GM12892 (cell line): ENCODE measurements around the gene VMP1.
A peak's percentile ranks its signal among the peaks of the same experiment; 100 is the strongest.

ENCODE experiments used
- POLR2A ChIP-seq: IDR thresholded peaks from 2 replicates; pipeline ENCODE4 v1.6.1; 2011; ENCODE audit warnings: low read depth, low read length, control low read depth
- POLR2AphosphoS5 ChIP-seq: IDR thresholded peaks from 2 replicates; pipeline ENCODE4 v1.6.1; 2011; ENCODE audit warnings: low read depth, low read length, control low read depth
- TAF1 ChIP-seq: IDR thresholded peaks from 2 replicates; pipeline ENCODE4 v1.6.1; 2011; ENCODE audit warnings: low read depth, mild to moderate bottlenecking, control low read depth, low read length, borderline replicate concordance

DNA sequence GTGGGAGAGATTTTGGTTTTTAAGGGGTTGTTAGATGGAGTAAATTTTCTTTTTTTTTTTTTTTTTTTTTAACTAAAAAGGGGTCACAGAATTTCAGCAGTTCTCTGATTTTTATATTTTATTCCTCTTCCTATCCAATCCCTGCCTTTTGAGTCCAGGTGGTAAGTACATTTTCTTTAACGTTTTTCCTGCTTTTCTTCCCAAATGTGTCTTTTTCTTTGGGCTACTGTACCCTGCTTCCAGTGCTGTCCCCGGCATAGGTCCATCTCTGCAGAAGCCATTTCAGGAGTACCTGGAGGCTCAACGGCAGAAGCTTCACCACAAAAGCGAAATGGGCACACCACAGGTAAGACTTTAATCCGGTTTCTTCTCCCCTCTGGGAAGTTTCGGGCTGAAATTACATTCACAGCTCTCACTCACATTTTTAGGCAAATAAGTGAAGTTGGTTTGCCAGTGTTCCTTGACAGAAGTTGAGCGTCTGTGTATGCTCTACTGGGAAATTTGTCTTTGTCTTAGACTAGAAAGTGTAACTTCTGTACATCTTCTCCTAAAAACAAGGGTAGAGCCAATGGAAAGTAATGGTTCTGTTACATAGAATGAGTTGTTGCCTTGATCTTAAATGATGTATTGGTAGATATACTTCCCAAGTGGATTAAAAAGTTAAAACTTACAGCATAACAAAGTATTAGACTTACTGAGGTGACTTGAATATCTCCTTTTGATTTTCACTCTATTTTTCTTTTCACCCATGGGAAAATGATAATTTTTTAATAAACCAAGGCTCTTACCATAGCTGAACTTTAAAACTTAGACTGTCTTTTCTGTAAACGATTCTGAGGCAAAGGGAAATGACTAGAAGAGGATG is 130.8 kb downstream of the VMP1 start:
- TF ChIP-seq POLR2A = 0 out of 2 replicates have a peak, but pooled peaks have one; percentile 21
- TF ChIP-seq TAF1 = no peak
- TF ChIP-seq POLR2AphosphoS5 = peak; percentile 24; the same call in 1 of the 2 replicates
